Eye (tissue), 1 donor: ENCODE measurements around the gene GCHFR.

Source experiments
- DNase-seq: peaks from one replicate; pipeline ENCODE4 v3.0.0-alpha.2; 2015

GCHFR gene

GRCh38 chr15:40755812-40756208, 8.1 kb upstream of the GCHFR start:
- DNase-seq: no peak

DNA sequence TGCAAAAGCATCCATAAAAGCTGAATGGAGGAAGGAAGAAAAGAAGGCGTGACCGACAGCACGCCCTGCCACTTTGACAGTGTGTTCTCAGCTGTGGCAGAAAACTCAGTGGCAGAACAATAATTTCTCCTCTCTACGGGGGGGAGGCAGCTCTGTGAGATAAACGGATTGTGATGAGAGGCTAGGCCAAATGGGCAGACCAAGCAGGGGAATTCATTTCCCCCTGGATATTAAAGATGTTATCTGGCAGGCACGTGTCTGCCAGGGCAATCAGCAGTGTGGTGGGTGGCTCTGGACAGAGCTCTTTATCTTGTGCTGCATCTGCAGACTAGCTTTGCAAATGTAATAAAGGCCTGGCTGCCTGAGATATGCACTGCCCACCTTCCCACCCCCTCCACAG, 6.9 kb upstream of the GCHFR start:
- peak; percentile 24 for DNase-seq

- no peak for DNase-seq
Observed at GRCh38 chr15:40759961-40760360, 3.9 kb upstream of the GCHFR start.

GRCh38 chr15:40762919-40763800, 708 bp upstream of the GCHFR start:
- peak; percentile 88 for DNase-seq

GRCh38 chr15:40764629-40765103, 798 bp downstream of the GCHFR start:
- DNase-seq: peak; percentile 63

GRCh38 chr15:40766194-40766815, 2.4 kb downstream of the GCHFR start:
- peak; percentile 75 for DNase-seq

GRCh38 chr15:40766906-40767837, 3.3 kb downstream of the GCHFR start:
- peak; percentile 36 for DNase-seq

DNA sequence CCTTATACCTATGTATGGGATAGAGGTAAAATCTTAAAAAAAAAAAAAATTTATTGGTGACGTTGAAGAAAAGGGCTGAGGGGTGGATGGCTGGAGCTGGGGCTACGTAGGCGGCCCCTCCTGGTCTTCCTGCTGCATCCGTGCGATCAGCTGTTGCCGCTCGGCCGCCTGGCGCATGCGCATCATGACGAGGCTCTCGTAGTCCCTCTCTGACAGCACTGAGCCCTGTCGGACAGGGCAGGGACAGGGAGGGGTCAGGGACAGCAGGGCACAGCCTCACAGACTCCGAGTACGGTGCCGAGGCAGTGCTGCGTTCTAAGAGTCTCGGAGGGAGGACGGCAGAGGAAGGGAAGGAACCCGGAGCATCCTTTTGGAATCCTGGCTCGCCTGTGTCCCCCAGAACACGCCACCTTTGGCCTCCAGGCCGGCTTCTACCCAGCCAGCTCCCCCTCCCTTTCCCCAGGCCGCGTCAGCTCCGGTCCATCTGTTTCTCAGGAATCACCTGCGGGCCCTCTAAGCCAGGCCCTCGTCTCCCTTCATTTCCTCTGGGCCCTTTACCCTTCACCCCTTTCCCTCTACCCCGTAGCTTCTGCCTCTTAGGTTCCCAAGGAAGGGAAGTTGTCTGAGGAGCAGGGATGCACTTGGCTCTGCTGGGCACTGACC, 4.1 kb downstream of the GCHFR start:
- DNase-seq: no peak

DNA sequence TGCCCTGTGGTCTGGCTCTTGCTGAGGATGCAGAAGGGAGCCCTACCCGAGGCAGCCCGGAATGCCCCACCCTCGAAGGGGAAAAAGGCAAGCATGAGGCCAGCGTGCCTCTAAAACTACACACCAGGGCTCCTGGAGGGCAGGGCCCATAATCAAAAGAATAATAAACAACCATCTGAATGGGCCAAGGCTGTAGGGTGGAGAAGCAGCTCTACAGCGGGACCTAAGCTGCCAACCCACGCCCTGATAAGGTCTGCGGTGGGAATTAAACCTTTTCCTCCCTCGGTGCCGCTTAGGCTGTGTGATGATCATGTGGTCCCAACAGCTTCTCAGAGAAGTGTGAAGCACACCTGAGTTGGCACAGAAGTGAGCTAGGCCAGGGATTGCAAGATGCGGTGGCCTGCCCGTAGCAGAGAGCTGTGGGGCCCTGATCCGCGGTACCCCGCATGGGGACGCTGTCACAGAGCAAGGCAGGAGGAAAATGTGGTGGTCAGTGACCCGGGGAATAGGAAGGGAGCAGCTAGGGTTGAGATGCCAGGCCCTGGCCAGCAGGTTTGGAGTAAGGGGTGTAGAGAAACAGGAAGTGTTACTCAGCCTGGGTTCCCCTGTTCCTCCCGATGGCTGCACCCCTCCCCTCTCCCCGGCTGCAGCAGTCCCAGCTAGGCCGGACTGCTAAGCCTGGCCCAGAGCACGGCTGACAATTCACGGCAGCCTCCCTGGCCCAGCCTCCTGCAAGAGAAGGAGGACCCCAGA, 4.8 kb downstream of the GCHFR start:
- no peak for DNase-seq

GRCh38 chr15:40769274-40770146, 5.6 kb downstream of the GCHFR start, which contains the start of gene C15orf62:
C15orf62 (plus strand) TSS chr15:40769980; CDS start chr15:40770496, 516 bp downstream.
- peak; percentile 60 for DNase-seq

DNA sequence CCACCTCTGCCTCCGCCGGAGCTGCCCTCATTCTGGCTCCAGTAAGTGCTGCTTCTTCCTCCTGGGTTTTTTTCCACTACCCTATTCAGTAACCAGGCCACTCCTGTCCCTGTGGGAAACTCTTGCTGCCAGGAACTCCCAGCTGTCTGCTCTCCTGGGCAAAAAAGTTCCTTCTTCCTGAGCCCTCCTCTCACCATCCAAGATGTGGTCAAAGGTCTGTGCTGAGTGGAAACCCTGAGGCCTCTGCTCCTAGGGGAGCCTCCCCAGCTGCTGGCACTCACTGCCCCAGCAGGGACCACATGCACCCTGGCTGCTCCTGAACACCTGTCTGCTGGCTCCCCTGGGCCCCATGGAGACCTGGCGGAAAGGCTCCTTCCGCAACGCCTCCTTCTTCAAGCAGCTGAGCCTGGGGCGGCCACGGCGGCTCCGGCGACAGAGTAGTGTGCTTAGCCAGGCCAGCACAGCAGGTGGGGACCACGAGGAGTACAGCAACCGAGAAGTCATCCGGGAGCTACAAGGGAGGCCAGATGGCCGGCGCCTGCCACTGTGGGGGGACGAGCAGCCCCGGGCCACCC, 6.4 kb downstream of the GCHFR start:
- DNase-seq: peak; percentile 55

DNA sequence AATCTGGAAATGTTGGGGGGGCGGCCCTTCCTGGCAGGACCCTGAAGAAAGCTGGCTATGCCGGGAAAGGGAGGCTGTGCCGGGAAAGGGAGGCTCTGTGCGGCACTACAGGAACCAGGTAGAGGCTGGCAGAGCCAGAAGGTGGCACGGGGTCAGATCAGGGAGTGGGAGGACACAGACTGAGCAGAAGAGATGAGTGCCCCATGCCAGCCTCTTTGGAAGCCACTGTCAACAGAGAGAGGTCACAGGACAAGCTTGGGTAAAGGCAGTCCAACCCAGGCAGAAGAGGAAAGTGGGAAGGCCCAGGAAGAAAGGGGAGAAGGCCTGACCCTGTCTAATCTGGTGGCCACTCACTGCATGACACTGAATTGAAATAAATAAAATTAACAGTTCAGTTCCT, 7.4 kb downstream of the GCHFR start:
- no peak for DNase-seq

GRCh38 chr15:40772014-40772413, 8.1 kb downstream of the GCHFR start:
- DNase-seq: no peak

GRCh38 chr15:40773496-40773895, 9.6 kb downstream of the GCHFR start:
- no peak for DNase-seq

GRCh38 chr15:40773902-40774301, 10.0 kb downstream of the GCHFR start:
- no peak for DNase-seq

GRCh38 chr15:40775007-40775406, 11.1 kb downstream of the GCHFR start:
- DNase-seq: no peak

DNA sequence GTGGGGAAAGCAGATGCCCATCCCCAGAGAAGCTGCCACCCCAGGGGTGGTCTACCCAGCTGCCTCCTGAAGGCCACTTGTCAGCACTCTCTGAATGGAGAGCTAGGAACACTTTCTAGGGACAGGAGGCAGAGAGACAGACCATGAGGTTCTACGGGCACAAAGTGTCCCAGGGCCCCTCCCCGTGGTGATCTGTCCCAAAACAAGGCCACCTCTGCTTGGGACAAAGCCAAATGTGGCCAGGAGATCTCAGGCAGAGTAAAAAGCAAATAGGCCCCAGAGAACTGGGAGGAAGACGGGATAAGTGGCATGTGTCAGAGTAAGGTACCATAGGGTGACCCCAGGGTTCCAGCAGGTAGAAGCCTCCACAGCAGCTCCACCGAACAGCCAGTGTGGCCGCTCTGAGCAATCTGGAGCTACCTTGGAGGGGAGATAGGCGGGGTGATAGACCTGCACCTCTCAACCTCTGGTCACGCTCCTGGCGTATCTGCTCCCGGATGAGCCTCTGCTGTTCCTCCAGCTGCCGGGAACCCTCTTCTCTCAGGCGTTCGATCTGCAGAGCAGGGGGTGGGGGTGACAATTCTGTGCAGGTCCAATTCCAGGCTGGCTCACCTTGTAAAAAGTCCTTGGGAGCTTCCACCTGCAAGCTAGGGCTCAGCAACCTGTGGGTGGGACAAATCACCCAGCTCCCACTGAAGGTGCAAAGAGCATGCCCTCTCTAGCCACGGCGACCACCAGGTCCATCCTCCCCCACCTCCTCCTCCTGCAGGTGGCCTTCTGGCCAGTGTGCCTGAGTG, 12.1 kb downstream of the GCHFR start:
- DNase-seq: no peak

- DNase-seq: no peak
Observed at GRCh38 chr15:40776537-40777141, 12.8 kb downstream of the GCHFR start.
